ENCODE measurements around the gene CFAP90.

CFAP90 gene

DNA sequence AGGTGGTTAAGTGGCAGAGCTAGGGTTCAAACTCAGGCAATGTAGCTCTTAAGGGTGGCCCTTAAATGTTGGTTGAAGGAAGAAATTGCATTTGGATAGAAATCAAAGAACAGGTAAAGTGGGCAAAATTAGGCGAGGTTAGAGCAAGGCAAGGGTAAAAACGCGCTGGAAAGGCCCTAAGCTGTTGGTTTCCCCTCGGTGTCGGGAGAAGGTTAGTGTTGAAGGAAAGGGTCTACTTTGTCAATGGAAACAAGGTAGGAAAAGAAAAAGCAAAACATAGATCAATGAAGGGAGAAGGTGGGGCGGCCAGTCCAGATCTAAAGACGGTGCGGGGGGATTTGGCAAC, 17.5 kb upstream of the CFAP90 start:
- DNase-seq (ENCODE audit: low read depth in 2 of 2): no peak

DNA sequence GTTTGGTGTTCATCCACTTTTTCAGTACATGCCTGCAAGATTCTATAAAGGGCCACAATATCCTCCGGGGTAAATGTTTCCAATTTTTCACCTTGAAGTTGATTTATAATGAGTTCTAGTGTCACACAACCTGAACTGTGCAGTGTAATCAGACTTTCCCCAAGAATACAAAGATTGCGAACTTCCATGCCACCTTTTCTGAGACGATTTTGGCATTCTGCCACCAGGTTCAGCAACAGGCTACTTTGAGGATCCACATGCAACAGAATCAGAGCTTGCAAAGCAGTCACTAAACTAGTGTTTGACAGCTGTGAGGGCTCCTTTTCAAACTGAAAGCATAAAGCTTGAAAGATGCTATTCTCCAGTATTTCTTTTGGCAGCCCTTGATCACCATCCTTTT, 16.3 kb upstream of the CFAP90 start:
- DNase-seq (ENCODE audit: low read depth in 2 of 2): no peak

DNA sequence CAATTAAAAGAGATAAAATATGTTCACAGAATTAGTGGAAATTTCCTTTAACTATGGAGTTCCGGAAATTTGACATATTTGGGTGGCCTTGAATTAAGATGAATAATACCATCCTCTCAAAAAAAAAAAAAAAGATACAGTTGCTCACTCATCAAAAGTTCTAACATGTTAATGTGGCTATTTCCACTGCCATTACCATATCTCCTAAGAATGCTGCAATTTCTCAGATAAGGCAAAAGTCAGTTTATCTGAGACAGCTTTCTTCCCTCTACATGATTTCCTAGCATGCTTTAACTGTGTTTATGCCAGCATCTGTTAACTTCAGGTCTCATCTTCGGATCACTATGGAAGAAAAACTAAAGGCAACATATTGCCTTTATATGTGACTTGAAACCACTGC, 15.3 kb upstream of the CFAP90 start:
- DNase-seq (ENCODE audit: low read depth in 2 of 2): no peak

DNA sequence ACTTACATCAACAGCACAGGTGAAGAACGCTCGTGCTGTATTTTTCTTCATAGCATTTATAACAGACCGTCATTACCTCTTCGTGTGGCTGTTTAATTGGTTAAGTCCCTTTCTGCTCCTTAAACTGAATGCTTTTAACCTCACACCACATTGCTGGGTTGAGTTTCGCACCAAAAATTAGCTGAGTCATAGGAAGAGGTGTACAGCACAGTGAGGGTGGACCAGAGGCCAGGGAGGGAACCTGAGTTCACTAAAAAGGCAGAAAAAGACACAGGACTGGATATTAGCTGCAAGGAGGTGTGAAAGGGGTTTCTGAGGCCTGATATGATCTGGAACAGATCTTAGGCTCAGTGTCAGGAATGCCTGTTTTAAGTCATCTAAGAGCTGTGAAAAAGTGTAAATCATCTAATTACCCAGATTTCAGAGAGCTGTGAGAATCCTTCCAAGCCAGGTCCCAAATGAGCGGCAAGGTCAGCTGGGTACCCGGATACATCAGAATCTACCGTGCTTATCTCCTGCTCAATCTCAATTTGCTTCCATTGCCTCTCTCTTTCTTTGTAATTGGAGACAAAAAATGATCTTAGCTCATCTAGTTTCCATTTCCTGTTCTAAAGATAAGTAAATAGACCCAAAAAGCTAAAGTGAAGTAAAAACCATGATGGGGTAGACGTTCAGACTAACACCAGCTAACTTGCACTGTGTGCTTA, 7.1 kb upstream of the CFAP90 start:
- no peak for DNase-seq (ENCODE audit: low read depth in 2 of 2)

DNA sequence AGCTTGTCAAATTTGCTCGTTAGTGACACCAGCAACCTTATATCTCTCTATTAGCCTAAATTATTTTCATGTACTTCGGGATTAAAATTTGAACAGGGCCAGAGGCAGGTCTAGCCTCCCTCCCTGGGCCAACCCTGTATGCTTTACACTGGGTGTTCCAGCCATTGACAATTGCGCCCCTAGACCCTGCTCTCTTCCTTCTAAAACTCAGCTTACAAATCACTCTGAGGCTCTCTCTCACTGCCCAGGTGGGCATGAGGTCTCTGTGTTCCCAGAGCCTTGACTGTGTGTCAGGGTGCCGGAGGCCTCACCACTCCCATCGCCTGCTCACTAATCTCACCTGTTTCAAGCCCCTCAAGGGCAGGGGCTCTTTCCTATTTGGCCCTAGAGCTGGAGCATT, 6.4 kb upstream of the CFAP90 start:
- DNase-seq (ENCODE audit: low read depth in 2 of 2): no peak

DNA sequence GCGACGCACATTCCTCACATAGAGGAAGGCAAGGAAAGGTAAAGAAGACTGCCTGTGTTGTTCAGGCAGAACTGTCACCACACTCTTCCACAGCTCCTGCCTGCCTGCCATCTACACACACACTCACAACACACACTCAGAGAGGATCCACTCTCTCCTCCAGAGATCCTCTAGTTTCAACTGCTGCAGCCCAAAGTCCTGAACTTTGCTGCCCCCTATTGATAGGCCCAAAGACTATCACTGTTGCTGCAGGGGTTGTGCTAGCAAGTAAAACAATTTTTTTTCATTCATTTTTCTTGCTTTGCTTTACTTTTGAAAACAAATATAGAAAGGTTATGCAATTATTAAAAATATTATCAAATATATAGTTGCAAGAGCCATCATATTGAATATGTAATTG, 5.9 kb upstream of the CFAP90 start:
- no peak for DNase-seq (ENCODE audit: low read depth in 2 of 2)

DNA sequence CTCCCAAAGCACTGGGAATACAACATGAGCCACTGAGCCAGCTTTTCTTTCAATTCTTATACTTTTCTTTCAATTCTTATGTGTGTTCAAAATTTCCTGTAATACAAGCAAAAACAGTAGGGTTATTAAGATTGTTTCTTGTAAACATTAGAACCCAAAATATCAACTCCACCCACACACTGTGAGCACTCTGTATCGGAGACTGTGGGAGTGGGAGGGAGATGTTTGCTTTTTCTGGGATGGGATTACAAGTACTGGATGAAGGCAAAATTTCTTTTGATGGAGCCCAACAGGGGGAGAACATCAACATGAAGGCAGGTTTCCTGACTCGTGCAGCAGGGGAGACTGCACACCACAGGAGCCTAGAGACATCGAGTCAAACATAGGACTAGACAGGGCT, 4.7 kb upstream of the CFAP90 start:
- no peak for DNase-seq (ENCODE audit: low read depth in 2 of 2)

DNA sequence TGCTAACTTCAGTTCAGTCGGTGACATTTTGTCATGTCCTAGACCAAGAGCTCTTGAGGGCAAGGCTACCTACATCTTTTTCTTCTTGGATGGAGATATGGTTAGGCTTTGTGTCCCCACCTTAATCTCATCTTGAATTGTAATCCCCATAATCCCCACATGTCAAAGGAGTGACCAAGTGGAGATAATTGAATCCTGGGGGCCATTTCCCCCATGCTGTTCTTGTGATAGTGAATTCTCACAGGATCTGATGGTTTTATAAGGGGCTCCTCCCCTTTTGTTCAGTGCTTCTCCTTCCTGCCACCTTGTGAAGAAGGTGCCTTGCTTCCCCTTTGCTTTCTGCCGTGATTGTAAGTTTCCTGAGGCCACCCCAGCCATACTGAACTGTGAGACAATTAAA, 2.1 kb upstream of the CFAP90 start:
- no peak for DNase-seq (ENCODE audit: low read depth in 2 of 2)

DNA sequence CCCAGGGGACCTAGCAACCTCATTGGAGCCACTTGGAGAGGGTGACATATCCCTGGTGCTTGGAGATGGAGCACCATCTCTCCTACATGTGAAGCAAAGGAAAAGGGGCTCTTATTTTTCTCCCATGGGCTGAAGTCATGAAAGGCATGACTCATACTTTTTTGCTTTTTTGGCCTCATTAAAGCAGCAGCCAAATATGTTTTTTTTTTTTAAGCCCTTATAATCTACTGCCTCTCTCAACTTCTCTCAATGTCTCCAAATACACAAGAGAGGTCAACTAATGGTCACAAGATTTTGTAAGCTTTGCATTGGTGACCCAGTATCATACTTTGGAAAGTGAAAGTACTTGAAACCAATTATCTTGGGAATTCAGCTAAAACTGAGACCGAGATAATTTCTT, 1.6 kb upstream of the CFAP90 start:
- DNase-seq (ENCODE audit: low read depth in 2 of 2): no peak

DNA sequence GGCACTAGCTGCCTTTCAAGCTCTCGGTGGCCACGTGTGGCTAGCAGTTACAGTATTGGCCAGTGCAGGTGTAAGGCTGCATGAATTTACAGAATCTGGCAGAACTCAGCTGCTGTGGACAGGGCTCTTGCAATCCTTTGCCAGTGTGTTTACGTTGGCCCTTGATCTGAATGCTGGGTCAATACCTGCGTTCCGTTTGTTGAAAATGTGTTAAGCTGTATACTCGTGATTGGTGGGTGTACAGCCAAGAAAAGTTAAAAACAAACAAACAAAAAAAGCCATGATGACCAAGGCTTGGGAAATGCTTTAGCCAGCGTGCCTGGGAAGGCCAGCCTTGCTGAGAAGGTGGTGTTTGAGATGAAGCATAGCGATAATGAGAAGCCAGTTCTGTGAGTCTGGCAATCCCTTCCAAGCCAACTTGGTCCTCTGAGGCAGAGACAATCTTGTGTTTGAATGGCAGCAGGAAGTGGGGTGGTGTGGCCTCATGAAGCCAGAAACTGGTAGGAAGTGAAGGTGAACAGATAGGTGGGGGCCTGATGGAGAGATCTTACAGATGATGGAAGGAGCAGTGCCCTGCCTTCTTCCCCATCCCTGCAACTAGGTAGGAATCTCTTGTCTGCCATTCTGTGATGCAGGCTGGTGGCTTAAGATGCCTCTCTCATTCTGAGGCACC, 820 bp upstream of the CFAP90 start:
- no peak for DNase-seq (ENCODE audit: low read depth in 2 of 2)

DNA sequence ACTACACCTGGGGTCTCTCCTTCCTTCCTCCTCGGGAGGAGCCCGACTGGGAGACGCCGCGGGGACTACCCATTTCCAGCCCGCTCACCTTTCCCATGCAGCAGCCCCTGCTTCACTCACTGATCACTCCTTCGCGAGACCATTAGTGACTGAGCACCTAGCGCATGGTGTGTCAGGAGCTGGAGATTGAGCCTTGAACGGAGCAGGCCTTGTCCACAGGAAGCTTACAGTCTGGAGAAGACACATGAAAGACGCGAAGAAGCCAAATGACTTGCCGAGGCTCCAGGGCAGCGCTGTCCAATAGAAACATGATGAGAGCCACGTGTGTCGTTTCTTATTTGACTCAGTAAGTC, 283 bp upstream of the CFAP90 start:
- DNase-seq (ENCODE audit: low read depth in 2 of 2): no peak

DNA sequence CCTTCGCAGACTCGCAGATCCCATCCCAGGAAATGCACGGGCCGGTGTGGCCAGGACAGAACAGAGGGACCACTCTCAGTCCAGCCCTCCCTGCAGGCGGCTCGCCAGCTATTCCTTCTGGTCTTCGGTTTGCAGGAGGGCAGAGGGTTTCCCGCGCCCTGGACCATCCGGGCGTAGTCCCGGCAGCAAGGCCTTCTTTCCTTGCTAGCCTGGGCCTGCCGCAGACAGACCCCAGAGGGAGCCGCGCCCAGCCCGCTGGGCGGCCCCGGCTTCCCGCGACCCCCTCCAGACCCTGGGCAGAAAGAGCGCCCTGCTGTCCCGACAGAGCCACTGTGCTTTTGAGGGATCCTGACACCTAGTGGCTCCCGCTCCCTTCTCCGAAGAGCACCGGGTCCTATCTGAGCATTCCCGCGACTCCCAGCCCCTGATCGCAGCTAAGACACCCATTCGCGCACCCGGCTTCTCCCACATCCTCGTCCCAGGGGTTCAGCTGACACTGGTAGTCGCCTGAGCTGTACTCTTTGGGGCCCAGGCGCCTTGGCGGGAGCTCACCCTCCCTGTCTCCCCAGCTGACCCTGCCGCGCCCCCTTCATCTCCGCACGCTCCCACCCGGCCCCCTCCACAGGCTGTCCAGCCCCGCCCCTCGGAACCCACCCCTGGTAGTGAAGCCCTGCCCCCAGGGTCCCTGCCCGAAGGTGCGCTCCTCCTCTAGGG, 1.1 kb downstream of the CFAP90 start:
- DNase-seq (ENCODE audit: low read depth in 2 of 2): no peak

DNA sequence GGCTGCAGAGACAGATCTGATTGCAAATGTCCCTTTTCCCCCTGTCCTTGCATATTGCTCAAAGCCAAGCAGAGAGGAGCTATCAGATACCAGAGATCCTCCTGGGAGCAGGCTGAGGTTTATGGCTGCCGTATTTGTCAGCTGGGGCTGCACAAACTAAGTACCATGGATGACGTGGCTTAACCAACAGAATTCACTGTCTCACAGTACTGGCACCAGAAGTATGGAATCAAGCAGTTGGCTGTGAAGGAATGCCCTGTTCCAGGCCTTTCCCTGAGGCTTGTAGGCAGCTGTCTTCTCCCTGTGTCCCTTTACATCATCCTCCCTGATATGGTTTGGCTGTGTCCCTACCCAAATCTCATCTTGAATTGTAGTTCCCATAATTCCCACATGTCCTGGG, 2.6 kb downstream of the CFAP90 start:
- DNase-seq (ENCODE audit: low read depth in 2 of 2): no peak

DNA sequence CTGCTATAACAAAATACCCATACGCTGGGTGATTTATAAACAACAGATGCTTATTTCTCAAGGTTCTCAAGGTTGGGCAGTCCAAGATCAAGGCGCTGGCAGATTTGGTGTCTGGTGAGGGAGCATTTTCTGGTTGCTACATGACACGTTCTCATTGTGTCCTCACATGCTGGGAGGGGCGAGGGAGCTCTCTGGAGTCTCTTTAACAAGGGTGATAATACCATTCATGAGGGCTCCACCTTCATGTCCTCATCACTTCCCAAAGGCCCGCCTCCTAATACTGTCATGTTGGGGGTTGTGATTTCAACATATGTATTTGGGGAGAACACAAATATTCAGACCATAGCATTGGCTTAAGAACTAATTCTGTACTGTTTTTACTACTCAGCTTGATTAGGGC, 4.6 kb downstream of the CFAP90 start:
- DNase-seq (ENCODE audit: low read depth in 2 of 2): no peak

DNA sequence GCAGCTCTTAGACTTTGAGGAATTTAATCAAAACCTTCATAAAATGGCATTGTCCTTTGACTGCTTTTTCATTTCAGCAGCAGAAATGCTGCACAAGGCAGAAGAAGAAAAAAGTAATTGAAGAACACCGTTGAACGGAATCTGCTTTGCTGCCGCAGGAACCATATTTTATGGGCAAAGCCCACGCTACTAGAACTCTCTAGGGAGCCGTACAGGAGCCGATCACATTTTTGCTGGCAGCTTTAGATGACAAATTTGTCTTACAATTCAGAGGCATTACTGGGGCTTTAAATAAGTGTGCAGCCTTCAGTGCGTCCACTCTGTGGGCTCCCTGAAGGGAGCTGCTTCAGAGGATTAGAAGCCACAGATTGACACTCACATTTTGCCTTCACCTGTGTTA, 5.4 kb downstream of the CFAP90 start:
- DNase-seq (ENCODE audit: low read depth in 2 of 2): no peak

DNA sequence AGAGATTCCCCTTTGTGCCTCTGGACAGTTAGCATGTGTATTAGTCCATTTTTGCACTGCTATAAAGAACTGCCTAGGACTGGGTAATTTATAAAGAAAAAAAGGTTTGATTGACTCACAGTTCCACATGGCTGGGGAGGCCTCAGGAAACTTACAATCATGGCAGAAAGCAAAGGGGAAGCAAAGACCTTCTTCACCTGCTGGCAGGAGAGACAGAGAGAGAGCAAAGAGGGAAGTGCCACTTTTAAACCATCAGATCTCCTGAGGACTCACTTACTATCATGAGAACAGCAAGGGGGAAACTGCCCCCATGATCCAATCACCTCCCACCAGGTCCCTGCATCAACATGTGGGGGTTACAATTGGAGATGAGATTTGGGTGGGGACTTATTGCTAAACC, 6.0 kb downstream of the CFAP90 start:
- DNase-seq (ENCODE audit: low read depth in 2 of 2): no peak

DNA sequence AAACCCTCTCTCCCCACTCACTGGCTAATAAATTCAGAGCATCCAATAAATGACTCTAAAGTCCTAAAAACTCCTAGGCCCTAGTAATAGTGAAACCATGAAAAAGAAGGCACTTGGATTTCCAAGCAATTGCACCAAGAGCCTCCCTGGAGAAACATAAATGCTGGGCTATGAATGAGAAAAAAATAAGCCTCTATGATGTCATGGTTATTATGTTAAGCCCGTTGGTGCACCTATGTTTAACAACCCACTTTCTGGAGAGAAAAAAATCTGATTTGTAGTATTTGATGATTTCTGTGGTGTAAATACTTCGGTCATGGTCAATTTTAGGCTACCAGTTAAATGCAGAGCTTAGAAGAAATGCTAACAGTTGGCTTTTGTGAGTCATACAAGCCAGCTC, 8.4 kb downstream of the CFAP90 start:
- no peak for DNase-seq (ENCODE audit: low read depth in 2 of 2)

DNA sequence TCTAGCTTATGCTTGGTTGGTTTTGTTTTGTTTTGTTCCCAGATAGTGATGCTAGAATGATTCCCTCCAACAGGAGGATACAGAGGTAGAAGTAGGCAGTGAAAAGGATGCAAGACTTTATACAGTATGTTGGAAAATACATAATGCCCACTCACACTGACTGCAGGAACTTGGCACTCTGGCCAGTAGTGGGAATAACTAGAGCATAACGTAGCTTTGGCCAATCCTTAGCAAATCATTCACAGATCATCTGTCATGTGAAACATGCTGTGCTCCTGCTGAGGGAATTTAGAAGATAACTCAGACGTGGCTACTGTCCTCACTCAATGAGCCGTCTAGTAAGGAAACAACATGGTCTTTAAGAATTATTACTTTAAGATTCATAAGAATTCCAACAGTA, 13.5 kb downstream of the CFAP90 start:
- DNase-seq (ENCODE audit: low read depth in 2 of 2): no peak

DNA sequence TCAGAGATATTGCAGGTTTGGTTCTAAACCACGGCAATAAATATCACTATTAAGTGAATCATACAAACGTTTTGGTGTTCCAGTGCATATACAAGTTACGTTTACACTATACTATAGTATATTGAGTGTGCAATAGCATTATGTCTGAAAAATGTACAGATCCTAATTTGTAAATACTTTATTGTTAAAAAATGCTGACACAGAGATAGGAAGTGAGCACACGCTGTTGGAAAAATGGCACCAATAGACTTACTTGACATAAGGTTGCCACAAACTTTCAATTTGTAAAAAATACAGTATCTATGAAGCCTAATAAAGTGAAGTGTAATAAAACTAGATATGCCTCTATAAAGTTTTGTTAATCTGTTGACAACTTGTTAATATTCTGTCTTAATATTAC, 16.0 kb downstream of the CFAP90 start:
- DNase-seq (ENCODE audit: low read depth in 2 of 2): no peak

DNA sequence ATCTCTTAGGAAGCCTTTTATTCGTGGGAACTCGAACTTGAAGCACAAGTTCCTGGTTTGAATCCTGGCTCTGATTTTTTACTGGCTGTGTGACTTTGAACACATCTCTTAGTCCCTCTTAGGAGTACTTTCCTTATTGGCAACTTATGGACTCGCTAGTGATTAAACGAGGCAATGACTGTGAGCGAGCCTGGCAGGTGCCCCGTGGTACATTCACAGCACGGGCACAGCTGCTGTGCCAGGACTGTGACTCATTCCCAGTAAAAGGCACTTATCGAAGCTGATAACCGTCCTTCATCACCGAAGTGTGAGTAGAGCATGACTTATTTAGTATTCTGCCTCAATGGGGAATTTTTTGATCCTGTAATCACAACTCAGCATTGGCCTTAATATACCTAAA, 22.7 kb downstream of the CFAP90 start:
- DNase-seq (ENCODE audit: low read depth in 2 of 2): no peak

DNA sequence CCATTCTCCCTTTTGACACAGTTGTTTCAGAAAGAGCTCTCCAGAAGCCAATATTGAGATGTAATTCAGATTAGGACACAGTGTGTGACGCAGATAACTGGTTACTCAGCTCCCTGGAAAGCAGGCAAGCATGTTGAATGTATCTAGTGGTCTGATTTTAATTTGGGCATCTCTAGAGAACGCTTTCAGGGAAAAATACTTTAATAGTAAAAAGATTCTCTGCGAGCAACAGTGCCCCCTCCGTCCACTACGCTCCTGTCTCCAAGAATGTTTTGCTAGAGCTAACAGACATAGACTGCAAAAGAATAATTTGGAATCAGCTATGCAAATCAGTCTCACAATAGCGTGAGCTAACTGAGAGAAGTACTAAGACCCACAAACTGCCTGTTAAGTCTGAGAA, 23.3 kb downstream of the CFAP90 start:
- no peak for DNase-seq (ENCODE audit: low read depth in 2 of 2)

DNA sequence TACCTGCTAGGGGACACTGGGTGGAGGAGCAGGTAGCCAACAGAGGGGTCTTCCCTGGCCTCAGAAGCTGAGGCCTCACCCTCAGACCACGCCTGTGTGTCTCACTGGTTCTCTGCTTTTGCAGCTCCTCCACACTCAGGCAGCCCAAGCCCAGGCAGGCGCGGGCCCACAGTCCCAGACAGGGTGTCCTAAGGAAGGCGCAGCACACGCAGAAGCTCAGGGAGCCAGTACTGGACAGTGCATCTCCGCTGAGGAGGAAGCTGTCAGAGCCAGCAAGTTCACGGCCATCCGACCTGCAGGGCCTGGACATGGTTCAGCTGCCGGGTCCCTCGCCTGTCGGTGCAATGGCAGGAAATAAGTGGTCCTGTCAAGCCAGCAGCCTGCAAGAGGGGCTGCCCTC, 25.3 kb downstream of the CFAP90 start:
- DNase-seq (ENCODE audit: low read depth in 2 of 2): no peak

DNA sequence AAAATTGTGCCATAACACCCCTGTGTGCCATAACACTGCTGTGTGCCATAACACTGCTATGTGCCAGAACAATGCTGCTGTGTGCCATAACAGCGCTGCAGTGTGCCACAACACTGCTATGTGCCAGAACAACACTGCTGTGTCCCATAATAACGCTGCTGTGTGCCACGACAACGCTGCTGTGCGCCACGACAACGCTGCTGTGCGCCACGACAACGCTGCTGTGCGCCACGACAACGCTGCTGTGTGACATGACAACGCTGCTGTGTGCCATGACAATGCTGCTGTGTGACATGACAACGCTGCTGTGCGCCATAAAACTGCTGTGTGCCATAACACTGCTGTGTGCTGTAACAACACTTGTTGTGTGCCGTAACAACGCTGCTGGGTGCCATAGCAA, 25.9 kb downstream of the CFAP90 start:
- DNase-seq (ENCODE audit: low read depth in 2 of 2): no peak

DNA sequence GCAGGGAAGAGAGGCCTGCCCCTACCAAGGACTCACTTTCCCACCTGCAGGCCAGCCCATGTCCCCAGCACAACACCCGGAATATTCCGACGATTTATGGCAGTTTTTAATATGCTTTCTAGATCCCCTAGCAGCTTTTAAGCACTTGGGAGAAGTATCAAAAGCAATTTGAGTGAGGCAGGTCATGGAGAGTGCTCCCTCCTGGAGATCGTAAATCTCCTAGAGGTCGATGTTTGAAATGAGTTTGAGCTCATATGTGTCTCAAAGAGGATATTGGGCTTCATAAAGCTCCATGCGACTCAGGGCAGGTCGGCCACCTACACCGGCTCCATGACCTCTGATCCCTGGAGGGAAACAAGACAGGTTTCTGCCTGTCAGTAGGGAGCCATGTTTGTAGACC, 27.3 kb downstream of the CFAP90 start:
- no peak for DNase-seq (ENCODE audit: low read depth in 2 of 2)

Measured in stimulated activated CD8-positive, alpha-beta memory T cell treated with anti-CD3 and anti-CD28 coated beads, Interleukin-2, amount 100 ng/mL, for 1 hour (primary cell).